Measurements from ENCODE around the gene SMAD7.

GRCh38 chr18:48909721-48910120, 41.0 kb downstream of the SMAD7 start:
- TF ChIP-seq CTCF (IDR thresholded peaks at IDR 0.05 in 4 of 5, conservative IDR thresholded peaks at IDR 0.05 in 1 of 5) = no peak
- TF ChIP-seq POLR2A (IDR thresholded peaks at IDR 0.05) = no peak

All from gastrocnemius medialis (tissue), 4 donors.